Gastroesophageal sphincter (tissue), 4 donors: ENCODE measurements around the gene UBE2O. TPM values are rescaled to one million over a fixed set of nuclear protein-coding genes. Genes with fewer than 3 reads are reported as not detected.
A peak's percentile ranks its signal among the peaks of the same experiment; 100 is the strongest.

Experiments used
- ATAC-seq: fragments of 150-250 bp; one replicate; pipeline ENCODE4 v1.9.1; 2016; ENCODE audit warnings: mild to moderate bottlenecking, moderate library complexity
- H3K27ac ChIP-seq, 4 donors: fragments of 200-600 bp; sonication (generic) in 3 of 4; 1 replicate in 3 of 4; 2 replicates in 1 of 4; pipeline ENCODE4 v1.5.1; 2016 to 2019
- H3K27me3 ChIP-seq: fragments of 200-600 bp; sonication (generic); one replicate; pipeline ENCODE4 v1.5.1; 2019
- H3K36me3 ChIP-seq, 2 donors: fragments of 200-600 bp; sonication (generic); one replicate each; pipeline ENCODE4 v1.5.1; 2019; ENCODE audit warnings: control low read depth in 1 of 2
- H3K4me1 ChIP-seq, 3 donors: fragments of 200-600 bp; sonication (generic); 1 replicate in 2 of 3; 2 replicates in 1 of 3; pipeline ENCODE4 v1.5.1; 2016 to 2019; ENCODE audit warnings: control low read depth in 2 of 3
- H3K4me3 ChIP-seq, 2 donors: fragments of 200-600 bp; sonication (generic); one replicate each; pipeline ENCODE4 v1.5.1; 2019; ENCODE audit warnings: mild to moderate bottlenecking in 1 of 2, moderate library complexity in 1 of 2
- H3K9me3 ChIP-seq, 3 donors: fragments of 200-600 bp; sonication (generic); one replicate each; pipeline ENCODE4 v1.5.1; 2017 to 2019; ENCODE audit warnings: control low read depth in 2 of 3
- CTCF ChIP-seq, 4 experiments: fragments of 200-600 bp in 2 of 4; fragments of 450-650 bp in 2 of 4; sonication (generic) in 1 of 4; IDR thresholded peaks; one replicate each; pipeline ENCODE4 v1.5.1; 2017 to 2019; ENCODE audit warnings: antibody characterized with exemption in 4 of 4, mild to moderate bottlenecking in 2 of 4, moderate library complexity in 2 of 4
- EP300 ChIP-seq: sonication (generic); formaldehyde crosslinking; IDR thresholded peaks from one replicate; pipeline ENCODE4 v1.6.1; 2017; ENCODE audit warnings: antibody characterized with exemption, mild to moderate bottlenecking
- POLR2A ChIP-seq, 2 donors: fragments of 450-650 bp; IDR thresholded peaks; one replicate each; pipeline ENCODE4 v1.6.1; 2017; ENCODE audit warnings: antibody characterized with exemption in 2 of 2, mild to moderate bottlenecking in 2 of 2, moderate library complexity in 1 of 2
- POLR2AphosphoS5 ChIP-seq: sonication (generic); formaldehyde crosslinking; IDR thresholded peaks from one replicate; pipeline ENCODE4 v1.6.1; 2017; ENCODE audit warnings: antibody characterized with exemption
- WGBS, 2 donors: methylation state at CpG; one replicate each; pipeline ENCODE4 v1.1.5; 2018; ENCODE audit warnings: low coverage in 1 of 2; 5-methylcytosine and 5-hydroxymethylcytosine counted together
- total RNA-seq, 4 donors: library from RNA; depleted of rRNA; stranded (reverse); fragments of >200 nt; gene quantifications; one replicate each; pipeline ENCODE4 v1.1.0, GENCODE V29; 2016

Gene UBE2O
- total RNA-seq, 4 donors from 2014 or later = 13.0 to 19.8 (median 15.2) TPM

GRCh38 chr17:76379275-76379641 is 73.7 kb downstream of the UBE2O start:
- no peaks in the 10 kb centered on the region for H3K36me3 ChIP-seq
- H3K9me3 ChIP-seq = no peaks in the 10 kb centered on the region
- H3K27ac ChIP-seq = no peak overlapping the region
- peaks cover 45% of the 10 kb centered on the region for H3K27me3 ChIP-seq
- TF ChIP-seq CTCF (IDR thresholded peaks at IDR 0.05) (no peak), POLR2AphosphoS5 (no peak), POLR2A (IDR thresholded peaks at IDR 0.05) (no peak), EP300 (no peak)
- 87 to 93% methylated on average over 6 to 10 of the region's 11 CpGs for WGBS, 2 donors
- H3K4me1 ChIP-seq = peaks cover 0 to 48% (median 8%) of the 10 kb centered on the region in 3 donors
- no peak for ATAC-seq
- H3K4me3 ChIP-seq = no peak overlapping the region

- Histone ChIP-seq H3K27me3 (peaks cover 39% of the 10 kb centered on the region), H3K9me3 (no peaks in the 10 kb centered on the region), H3K36me3 (no peaks in the 10 kb centered on the region), H3K4me3 (no peak overlapping the region), H3K4me1 (peaks cover 0 to 43% (median 7%) of the 10 kb centered on the region in 3 donors), H3K27ac (no peak overlapping the region)
- ATAC-seq = no peak
- TF ChIP-seq POLR2AphosphoS5 (no peak), EP300 (no peak), CTCF (IDR thresholded peaks at IDR 0.05) (no peak), POLR2A (IDR thresholded peaks at IDR 0.05) (no peak)
- 85 to 86% methylated on average over 3 to 4 of the region's 5 CpGs for WGBS, 2 donors
Observed at GRCh38 chr17:76378548-76379274, 74.2 kb downstream of the UBE2O start.

- ATAC-seq = peak; percentile 56
- Histone ChIP-seq H3K4me1 (peaks cover 0 to 21% (median 0%) of the 10 kb centered on the region in 3 donors), H3K4me3 (no peak overlapping the region), H3K27ac (peak overlapping the region in 3 of 4 donors; percentile 9 to 45 (median 35)), H3K27me3 (peaks cover 17% of the 10 kb centered on the region), H3K36me3 (no peaks in the 10 kb centered on the region), H3K9me3 (no peaks in the 10 kb centered on the region)
- TF ChIP-seq CTCF (IDR thresholded peaks at IDR 0.05) = no peak
- TF ChIP-seq POLR2A (IDR thresholded peaks at IDR 0.05) = no peak
- no peak for TF ChIP-seq EP300
- TF ChIP-seq POLR2AphosphoS5 = no peak
- WGBS, 2 donors = 70% methylated on average over 2 of the region's 8 CpGs; no CpG with 5 or more reads in 1 of the 2 donors
Observed at GRCh38 chr17:76376318-76377133, 76.4 kb downstream of the UBE2O start.

GRCh38 chr17:76371656-76372628 is 81.0 kb downstream of the UBE2O start:
- WGBS, 2 donors = 74 to 91% methylated on average over 13 of the region's 16 CpGs
- no peak overlapping the region for H3K27ac ChIP-seq
- TF ChIP-seq EP300 = no peak
- TF ChIP-seq POLR2AphosphoS5 = no peak
- no peak for TF ChIP-seq CTCF (IDR thresholded peaks at IDR 0.05)
- TF ChIP-seq POLR2A (IDR thresholded peaks at IDR 0.05) = no peak

More at GRCh38 chr17:76371656-76372628, 81.0 kb downstream of the UBE2O start:
- Histone ChIP-seq H3K9me3 (no peaks in the 10 kb centered on the region), H3K36me3 (no peaks in the 10 kb centered on the region), H3K27me3 (peaks cover 3% of the 10 kb centered on the region), H3K4me1 (peaks cover 0 to 26% (median 0%) of the 10 kb centered on the region in 3 donors), H3K4me3 (no peak overlapping the region)
- no peak for ATAC-seq
